ENCODE data around the gene GPAM. TPM values are rescaled to one million over a fixed set of nuclear protein-coding genes. Genes with fewer than 3 reads are reported as not detected.

GPAM gene
- total RNA-seq, 4 donors from 2014 or later, result 140 to 448 (median 241) TPM

DNA sequence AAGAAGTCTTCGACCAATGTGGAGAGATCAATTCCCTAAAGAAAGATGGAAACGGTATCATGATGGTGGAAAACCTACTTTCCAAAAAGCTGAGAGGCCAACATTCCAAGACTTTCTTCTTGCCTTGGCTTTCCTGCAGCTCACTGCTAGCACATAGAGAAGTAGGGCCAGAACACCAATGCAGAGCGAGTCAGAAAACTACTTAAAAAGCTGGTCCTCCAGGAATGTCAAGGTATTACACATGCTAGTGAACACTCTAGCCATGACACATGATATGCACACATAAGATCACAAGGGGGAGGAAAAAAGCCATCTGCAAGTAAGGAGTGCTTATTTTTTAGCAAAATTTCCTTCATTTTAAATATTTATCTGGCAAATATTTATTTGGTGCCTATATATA is 22.7 kb downstream of the GPAM start:
- ATAC-seq (ENCODE audit: low FRiP score) (no peak), DNase-seq (ENCODE audit: low spot score) (no peak)
- no peak for TF ChIP-seq CTCF (IDR thresholded peaks at IDR 0.05)

DNA sequence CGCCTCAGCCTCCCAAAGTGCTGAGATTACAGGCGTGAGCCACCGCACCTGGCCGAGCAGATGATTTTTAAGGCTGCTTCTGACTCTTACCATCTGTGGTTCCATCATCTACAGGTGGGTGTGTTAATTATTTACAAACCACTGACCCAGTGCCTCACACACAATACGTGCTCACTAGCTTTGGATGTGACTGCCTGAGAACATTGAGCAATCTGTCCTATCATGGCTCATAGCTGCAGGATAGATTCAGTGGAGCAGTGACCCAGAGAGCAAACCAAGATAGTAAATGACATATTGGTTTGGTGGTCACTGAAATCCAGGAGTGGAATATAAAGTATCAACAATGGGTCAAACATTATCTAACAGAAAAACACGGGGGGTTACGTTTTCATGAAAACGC is 24.1 kb downstream of the GPAM start:
- no peak for ATAC-seq (ENCODE audit: low FRiP score)

GRCh38 chr10:112151524-112152039 is 32.0 kb downstream of the GPAM start:
- DNase-seq (ENCODE audit: low spot score) (no peak), ATAC-seq (ENCODE audit: low FRiP score) (no peak)
- TF ChIP-seq CTCF (IDR thresholded peaks at IDR 0.05), result no peak

More for the DNA sequence above, 24.1 kb downstream of the GPAM start:
- DNase-seq (ENCODE audit: low spot score), result no peak
- no peak for TF ChIP-seq CTCF (IDR thresholded peaks at IDR 0.05)

DNA sequence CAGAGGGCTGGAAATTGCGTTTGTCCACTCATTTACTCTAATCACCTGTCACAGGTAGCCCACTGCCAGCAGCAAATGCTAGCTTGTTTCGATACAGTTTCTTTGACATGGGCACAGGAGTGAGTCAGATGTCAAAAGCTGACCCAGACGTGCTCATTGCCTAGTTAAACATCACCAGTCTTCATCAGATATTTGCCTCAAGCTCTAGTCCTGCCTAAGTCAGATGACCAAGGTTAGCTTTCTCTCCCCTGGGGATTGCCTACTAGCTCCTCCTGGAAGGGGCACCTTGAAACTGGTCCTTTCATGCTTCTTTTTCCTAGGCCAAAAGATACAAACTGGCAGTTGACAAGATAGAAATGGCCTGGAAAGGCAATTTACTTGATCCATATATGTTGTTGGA is 35.2 kb downstream of the GPAM start:
- no peak for DNase-seq (ENCODE audit: low spot score)
- TF ChIP-seq CTCF (IDR thresholded peaks at IDR 0.05), result no peak

DNA sequence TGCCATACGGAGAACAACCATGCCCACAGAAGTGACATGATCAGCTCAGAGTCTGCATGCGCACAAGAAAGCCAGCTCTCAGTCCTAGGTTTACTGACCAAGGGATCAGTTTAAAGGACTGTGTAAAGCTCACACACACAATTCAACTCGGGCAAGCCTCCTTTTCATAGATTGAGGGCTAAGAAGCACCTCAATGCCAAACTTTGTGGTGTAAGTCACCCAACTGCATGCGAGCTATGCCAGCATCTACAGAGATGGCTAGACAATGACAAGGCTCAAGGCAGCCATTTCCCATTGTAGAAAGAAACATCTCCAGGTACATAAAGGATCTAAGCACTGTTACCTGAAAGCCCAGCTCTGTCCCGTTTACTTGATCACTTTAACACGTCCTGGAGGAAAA is 36.8 kb downstream of the GPAM start:
- ATAC-seq (ENCODE audit: low FRiP score) (no peak), DNase-seq (ENCODE audit: low spot score) (no peak)
- TF ChIP-seq CTCF (IDR thresholded peaks at IDR 0.05), result no peak

More for the DNA sequence above, 35.2 kb downstream of the GPAM start:
- no peak for ATAC-seq (ENCODE audit: low FRiP score)

DNA sequence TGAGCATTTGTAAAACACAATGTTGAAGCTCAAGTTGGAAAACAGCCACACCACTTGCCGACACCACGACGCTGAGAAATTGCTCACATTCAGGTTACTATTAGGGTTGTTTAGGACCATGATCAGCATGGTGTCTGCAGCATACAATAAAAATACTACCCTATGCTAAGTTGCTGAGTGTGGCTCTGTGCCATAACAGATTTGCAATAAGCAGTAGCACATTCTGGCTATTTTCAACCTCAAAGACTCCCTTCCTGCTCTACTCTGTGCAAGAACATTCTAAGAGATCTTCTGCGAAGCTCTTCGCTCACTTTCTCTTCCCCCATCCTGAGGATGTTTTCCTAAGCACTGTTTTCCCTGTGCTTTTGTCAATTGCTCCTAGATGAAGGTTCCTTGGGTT is 38.3 kb downstream of the GPAM start:
- ATAC-seq (ENCODE audit: low FRiP score) (no peak), DNase-seq (ENCODE audit: low spot score) (no peak)
- no peak for TF ChIP-seq CTCF (IDR thresholded peaks at IDR 0.05)

GRCh38 chr10:112143420-112143819 is 40.1 kb downstream of the GPAM start:
- no peak for TF ChIP-seq CTCF (IDR thresholded peaks at IDR 0.05)
- ATAC-seq (ENCODE audit: low FRiP score) (no peak), DNase-seq (ENCODE audit: low spot score) (no peak)

Data from omental fat pad (tissue), 4 donors.